22Rv1 (cell line): ENCODE measurements around the gene RGL1.

Source experiments
- CTCF ChIP-seq: fragments of 450-650 bp; IDR thresholded peaks from 2 replicates; pipeline ENCODE4 v1.5.1; 2017; ENCODE audit warnings: mild to moderate bottlenecking
- ZFX ChIP-seq: fragments of 450-650 bp; IDR thresholded peaks from 2 replicates; pipeline ENCODE4 v1.6.1; 2017; ENCODE audit warnings: antibody characterized with exemption, borderline replicate concordance

DNA sequence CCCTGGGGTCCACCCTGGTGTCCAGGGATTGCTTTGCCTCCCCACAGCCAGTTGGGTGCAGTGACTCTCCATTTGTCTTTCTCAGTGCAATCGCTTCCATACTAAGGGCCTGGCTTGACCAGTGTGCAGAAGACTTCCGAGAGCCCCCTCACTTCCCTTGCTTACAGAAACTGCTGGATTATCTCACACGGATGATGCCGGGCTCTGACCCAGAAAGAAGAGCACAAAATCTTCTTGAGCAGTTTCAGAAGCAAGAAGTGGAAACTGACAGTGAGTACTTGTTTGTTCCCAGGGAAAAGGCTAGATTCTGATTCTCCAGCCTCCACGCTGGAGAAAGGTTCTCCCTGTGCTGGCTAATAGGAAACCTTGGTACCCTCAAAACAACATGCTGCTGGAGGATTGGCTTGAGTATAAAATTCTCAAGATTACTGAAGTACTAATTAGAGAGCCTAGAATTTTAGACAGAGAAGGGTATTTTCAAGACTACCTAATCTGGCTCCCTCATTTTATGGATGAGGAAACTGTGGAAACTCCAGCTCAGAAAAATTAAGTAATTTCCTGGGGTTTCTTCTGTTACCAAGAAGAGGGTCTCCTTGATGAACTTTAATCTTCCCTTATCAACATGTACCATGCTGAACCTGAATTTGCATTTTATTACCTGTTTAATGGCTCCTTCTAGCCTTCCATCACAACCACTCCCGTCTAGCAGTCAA, 75.8 kb downstream of the RGL1 start:
- TF ChIP-seq CTCF = no peak
- no peak for TF ChIP-seq ZFX
